K562 (cell line): ENCODE results near the gene MYLIP. TPM values are rescaled to one million over a fixed set of nuclear protein-coding genes. Genes with fewer than 3 reads are reported as not detected.
A peak's percentile ranks its signal among the peaks of the same experiment; 100 is the strongest.

ENCODE experiments used
- BRD9 ChIP-seq: fragments of 450-650 bp; IDR thresholded peaks from 2 replicates; pipeline ENCODE4 v1.6.1; 2018; ENCODE audit warnings: low read depth; ENCODE audit not compliant: partially characterized antibody
- CREB5 ChIP-seq: fragments of 250-450 bp; sonication (Bioruptor Pico); IDR thresholded peaks from 2 replicates; pipeline ENCODE4 v1.5.0; 2020; ENCODE audit warnings: mild to moderate bottlenecking
- EP300 ChIP-seq: IDR thresholded peaks from 2 replicates; pipeline ENCODE4 v1.6.1; 2012; ENCODE audit warnings: low read length, improper control_type of control experiment
- GTF3C2 ChIP-seq: IDR thresholded peaks from 3 replicates; pipeline ENCODE4 v1.6.1; 2011; ENCODE audit warnings: borderline replicate concordance, mild to moderate bottlenecking, moderate library complexity; ENCODE audit not compliant: insufficient read length; ENCODE audit errors: extremely low read depth
- HDAC1 ChIP-seq, 2 experiments: fragments of 450-650 bp; IDR thresholded peaks; 2 replicates each; pipeline ENCODE4 v1.6.1; 2016 to 2017; ENCODE audit warnings: inconsistent platforms in 1 of 2, mild to moderate bottlenecking in 1 of 2, moderate library complexity in 1 of 2
- HDAC6 ChIP-seq: IDR thresholded peaks from 2 replicates; pipeline ENCODE4 v1.6.1; 2012; ENCODE audit warnings: low read depth, mild to moderate bottlenecking, control low read depth, inconsistent platforms, low read length, moderate library complexity
- HMGN3 ChIP-seq: IDR thresholded peaks from 2 replicates; pipeline ENCODE4 v1.6.1; 2011; ENCODE audit warnings: borderline replicate concordance, low read depth, mild to moderate bottlenecking, mixed read lengths, low read length; ENCODE audit not compliant: insufficient read length; ENCODE audit errors: extremely low read depth
- KLF13 ChIP-seq: fragments of 450-650 bp; IDR thresholded peaks from 2 replicates; pipeline ENCODE4 v1.6.1; 2016; ENCODE audit warnings: missing genetic modification characterization, low read depth, mild to moderate bottlenecking, missing compliant biosample characterization, moderate library complexity, borderline replicate concordance
- MCM5 ChIP-seq: fragments of 450-650 bp; IDR thresholded peaks from 2 replicates; pipeline ENCODE4 v1.6.1; 2016; ENCODE audit warnings: low read depth
- MYC ChIP-seq, 2 experiments: fragments of 250-450 bp in 1 of 2; sonication (Bioruptor Pico) in 1 of 2; IDR thresholded peaks; 2 replicates each; pipeline versions ENCODE4 v1.5.1 to v1.6.1; 2012 to 2021; ENCODE audit warnings: low read depth in 2 of 2, borderline replicate concordance in 1 of 2, improper control_type of control experiment in 1 of 2, low read length in 1 of 2, mild to moderate bottlenecking in 1 of 2, moderate library complexity in 1 of 2
- PYGO2 ChIP-seq: fragments of 450-650 bp; IDR thresholded peaks from 2 replicates; pipeline ENCODE4 v1.6.1; 2016; ENCODE audit warnings: mild to moderate bottlenecking, missing genetic modification characterization, moderate library complexity, missing compliant biosample characterization
- RBM22 ChIP-seq: fragments of 200-400 bp; formaldehyde crosslinking; IDR thresholded peaks from 2 replicates; pipeline ENCODE4 v1.6.1; 2018; ENCODE audit warnings: low read length, low read depth; ENCODE audit not compliant: poor library complexity, severe bottlenecking
- RBM39 ChIP-seq: fragments of 200-400 bp; formaldehyde crosslinking; optimal IDR thresholded peaks from 2 replicates; pipeline ENCODE3; 2018; ENCODE audit warnings: low read depth, low read length
- TAL1 ChIP-seq: fragments of 450-650 bp; IDR thresholded peaks from 2 replicates; pipeline ENCODE4 v1.6.1; 2016; ENCODE audit warnings: mild to moderate bottlenecking
- THAP7 ChIP-seq: fragments of 250-450 bp; sonication (Bioruptor Pico); IDR thresholded peaks from 2 replicates; pipeline ENCODE4 v1.5.0; 2021
- ZNF586 ChIP-seq: fragments of 450-650 bp; formaldehyde crosslinking; conservative IDR thresholded peaks from 2 replicates; pipeline ENCODE4 v1.4.0; 2020; ENCODE audit warnings: mild to moderate bottlenecking, moderate library complexity
- ZNF764 ChIP-seq: fragments of 250-450 bp; sonication (Bioruptor Pico); IDR thresholded peaks from 2 replicates; pipeline ENCODE4 v1.4.0; 2020; ENCODE audit warnings: low read depth, mild to moderate bottlenecking, moderate library complexity
- polyA plus RNA-seq, 8 experiments: library from polyadenylated mRNA; depleted of rRNA in 4 of 8; stranded (reverse) in 5 of 8; unstranded in 3 of 8; fragments of >200 nt; fragmentation: Nextera tagmentation in 2 of 8; fragmentation: Illumina TruSeq in 1 of 8; extraction: Ambion mirVana in 2 of 8; extraction: Trizol in 1 of 8; gene quantifications; 2 replicates each; pipeline versions ENCODE4 v1.2.1 to v1.2.3, GENCODE V29; 2011 to 2014; ENCODE audit warnings: inconsistent platforms in 1 of 8, missing spikeins in 1 of 8
- total RNA-seq, 7 experiments: library from RNA; depleted of rRNA in 6 of 7; stranded (reverse); fragments of >200 nt in 6 of 7; fragmentation: Illumina TruSeq in 2 of 7; extraction: Trizol in 2 of 7; gene quantifications; 2 replicates each; pipeline versions ENCODE4 v1.2.1 to v1.2.3, GENCODE V29; 2011 to 2021; ENCODE audit warnings: low replicate concordance in 1 of 7
- TF ChIP-seq, protein P1 (sequence below): fragments of 250-450 bp; sonication (Bioruptor Pico); IDR thresholded peaks from 2 replicates; pipeline ENCODE4 v1.8.0; 2022; ENCODE audit warnings: inconsistent platforms
- TF ChIP-seq, protein P2 (sequence below): sonication (generic); formaldehyde crosslinking; IDR thresholded peaks from 2 replicates; pipeline ENCODE4 v1.8.1; 2022; ENCODE audit warnings: missing genetic modification reagents

Gene MYLIP
- total and polyA plus RNA-seq, 9 of the 15 experiments (the other 6 are each of a cell fraction or from before 2014, with no cell fraction given) = 10.8 to 43.5 (median 31.5) TPM

DNA sequence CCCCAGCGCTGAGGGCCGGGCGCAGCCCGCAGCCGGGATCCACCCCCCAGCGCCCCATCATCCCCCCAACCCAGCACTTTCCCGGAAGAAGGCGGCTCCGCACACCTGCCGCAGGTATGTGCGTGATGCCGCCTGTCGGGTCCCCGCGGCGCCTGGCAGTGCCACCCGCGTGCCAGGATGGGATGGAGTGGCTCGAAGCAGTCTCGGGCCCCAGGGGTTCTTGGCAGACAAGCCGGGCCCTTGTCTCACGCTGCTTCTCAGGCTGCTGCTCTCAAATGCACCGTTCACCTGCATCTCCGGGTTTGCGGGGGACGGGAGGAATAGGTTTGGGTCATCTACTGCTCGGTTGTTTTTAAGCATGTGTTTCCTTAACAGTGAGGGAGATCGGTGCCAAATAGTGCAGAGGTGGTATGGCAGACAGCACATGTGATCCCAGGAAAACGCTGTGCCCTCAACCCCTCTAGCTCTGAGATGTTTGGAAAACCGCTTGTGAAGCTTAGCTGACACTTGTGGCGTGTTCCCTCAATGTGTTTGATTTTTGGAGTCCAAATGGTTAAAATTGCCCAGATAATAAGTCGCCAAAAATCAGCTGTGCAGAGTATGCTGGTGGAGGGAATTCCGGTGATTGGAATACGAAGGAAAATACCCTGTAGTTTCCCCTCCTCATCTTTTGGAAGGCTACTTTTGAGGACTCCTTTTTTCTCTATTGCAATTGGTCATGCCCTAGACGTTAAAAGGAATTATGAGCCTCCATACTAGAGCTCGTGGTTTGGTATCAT lies 926 bp downstream of the MYLIP start (continued):
- no peak for TF ChIP-seq CREB5 (CRISPR knock-in tag)
- no peak for TF ChIP-seq EP300
- TF ChIP-seq ZNF764 = no peak
- TF ChIP-seq ZNF586 (CRISPR knock-in tag) = no peak
- peak; percentile 20 for TF ChIP-seq RBM22
- no peak for TF ChIP-seq HDAC6
- no peak for TF ChIP-seq MYC (IDR thresholded peaks at IDR 0.05; ENCODE audit: low read depth, low read length)
- TF ChIP-seq MYC (CRISPR knock-in tag; IDR thresholded peaks at IDR 0.05; ENCODE audit: borderline replicate concordance, low read depth) = no peak
- no peak for TF ChIP-seq PYGO2 (tag)
- no peak for TF ChIP-seq GTF3C2
- no peak for TF ChIP-seq TAL1
- TF ChIP-seq, protein P1, sequence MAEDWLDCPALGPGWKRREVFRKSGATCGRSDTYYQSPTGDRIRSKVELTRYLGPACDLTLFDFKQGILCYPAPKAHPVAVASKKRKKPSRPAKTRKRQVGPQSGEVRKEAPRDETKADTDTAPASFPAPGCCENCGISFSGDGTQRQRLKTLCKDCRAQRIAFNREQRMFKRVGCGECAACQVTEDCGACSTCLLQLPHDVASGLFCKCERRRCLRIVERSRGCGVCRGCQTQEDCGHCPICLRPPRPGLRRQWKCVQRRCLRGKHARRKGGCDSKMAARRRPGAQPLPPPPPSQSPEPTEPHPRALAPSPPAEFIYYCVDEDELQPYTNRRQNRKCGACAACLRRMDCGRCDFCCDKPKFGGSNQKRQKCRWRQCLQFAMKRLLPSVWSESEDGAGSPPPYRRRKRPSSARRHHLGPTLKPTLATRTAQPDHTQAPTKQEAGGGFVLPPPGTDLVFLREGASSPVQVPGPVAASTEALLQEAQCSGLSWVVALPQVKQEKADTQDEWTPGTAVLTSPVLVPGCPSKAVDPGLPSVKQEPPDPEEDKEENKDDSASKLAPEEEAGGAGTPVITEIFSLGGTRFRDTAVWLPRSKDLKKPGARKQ (CRISPR knock-in tag) = no peak
- no peak for TF ChIP-seq KLF13 (tag)
- TF ChIP-seq RBM39 = no peak
- TF ChIP-seq THAP7 (CRISPR knock-in tag) = no peak
- TF ChIP-seq, protein P2, sequence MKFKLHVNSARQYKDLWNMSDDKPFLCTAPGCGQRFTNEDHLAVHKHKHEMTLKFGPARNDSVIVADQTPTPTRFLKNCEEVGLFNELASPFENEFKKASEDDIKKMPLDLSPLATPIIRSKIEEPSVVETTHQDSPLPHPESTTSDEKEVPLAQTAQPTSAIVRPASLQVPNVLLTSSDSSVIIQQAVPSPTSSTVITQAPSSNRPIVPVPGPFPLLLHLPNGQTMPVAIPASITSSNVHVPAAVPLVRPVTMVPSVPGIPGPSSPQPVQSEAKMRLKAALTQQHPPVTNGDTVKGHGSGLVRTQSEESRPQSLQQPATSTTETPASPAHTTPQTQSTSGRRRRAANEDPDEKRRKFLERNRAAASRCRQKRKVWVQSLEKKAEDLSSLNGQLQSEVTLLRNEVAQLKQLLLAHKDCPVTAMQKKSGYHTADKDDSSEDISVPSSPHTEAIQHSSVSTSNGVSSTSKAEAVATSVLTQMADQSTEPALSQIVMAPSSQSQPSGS (CRISPR knock-in tag) = no peak
- no peak for TF ChIP-seq HDAC1 (IDR thresholded peaks at IDR 0.05)
- no peak for TF ChIP-seq MCM5
- TF ChIP-seq BRD9 = no peak
- peak; percentile 3 for TF ChIP-seq HMGN3
